Measurements from ENCODE around the gene ASB7.

DNA sequence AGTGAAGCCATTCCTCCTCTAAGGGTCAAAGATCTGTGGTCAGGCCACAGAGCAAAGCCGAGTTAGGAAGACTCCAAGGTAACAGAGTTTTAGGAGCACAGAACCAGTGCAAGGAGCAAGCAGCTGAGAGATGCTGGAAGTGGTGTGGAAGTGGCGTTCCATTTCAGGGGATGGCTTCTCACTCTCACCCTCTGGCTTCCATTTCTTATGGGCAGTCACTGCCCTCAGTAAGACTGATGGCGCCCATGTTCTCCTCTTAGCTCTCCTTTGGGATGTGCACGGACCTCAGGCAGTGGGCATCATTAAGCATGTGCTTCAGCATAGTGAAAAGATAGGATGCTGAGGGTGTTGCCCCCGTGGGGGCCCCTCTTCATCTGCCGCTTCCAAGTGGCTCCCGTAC lies 90.3 kb downstream of the ASB7 start:
- TF ChIP-seq, protein P1, sequence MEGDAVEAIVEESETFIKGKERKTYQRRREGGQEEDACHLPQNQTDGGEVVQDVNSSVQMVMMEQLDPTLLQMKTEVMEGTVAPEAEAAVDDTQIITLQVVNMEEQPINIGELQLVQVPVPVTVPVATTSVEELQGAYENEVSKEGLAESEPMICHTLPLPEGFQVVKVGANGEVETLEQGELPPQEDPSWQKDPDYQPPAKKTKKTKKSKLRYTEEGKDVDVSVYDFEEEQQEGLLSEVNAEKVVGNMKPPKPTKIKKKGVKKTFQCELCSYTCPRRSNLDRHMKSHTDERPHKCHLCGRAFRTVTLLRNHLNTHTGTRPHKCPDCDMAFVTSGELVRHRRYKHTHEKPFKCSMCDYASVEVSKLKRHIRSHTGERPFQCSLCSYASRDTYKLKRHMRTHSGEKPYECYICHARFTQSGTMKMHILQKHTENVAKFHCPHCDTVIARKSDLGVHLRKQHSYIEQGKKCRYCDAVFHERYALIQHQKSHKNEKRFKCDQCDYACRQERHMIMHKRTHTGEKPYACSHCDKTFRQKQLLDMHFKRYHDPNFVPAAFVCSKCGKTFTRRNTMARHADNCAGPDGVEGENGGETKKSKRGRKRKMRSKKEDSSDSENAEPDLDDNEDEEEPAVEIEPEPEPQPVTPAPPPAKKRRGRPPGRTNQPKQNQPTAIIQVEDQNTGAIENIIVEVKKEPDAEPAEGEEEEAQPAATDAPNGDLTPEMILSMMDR (IDR thresholded peaks at IDR 0.05; ENCODE audit: insufficient read depth, low read length, poor library complexity, severe bottlenecking): no peak
- no peak for TF ChIP-seq EZH2phosphoT487 (conservative IDR thresholded peaks at IDR 0.05; ENCODE audit: low read length)

All from SU-DHL-6 (cell line).